GM19351 (cell line): ENCODE results near the gene ZNF500.

Experiments
- ATAC-seq: cut with Tn5 transposase; IDR thresholded peaks from one replicate; pipeline ENCODE4 v1.9.1; 2021; ENCODE audit warnings: mild to moderate bottlenecking, moderate library complexity; ENCODE audit not compliant: unreplicated experiment

ZNF500 gene

DNA sequence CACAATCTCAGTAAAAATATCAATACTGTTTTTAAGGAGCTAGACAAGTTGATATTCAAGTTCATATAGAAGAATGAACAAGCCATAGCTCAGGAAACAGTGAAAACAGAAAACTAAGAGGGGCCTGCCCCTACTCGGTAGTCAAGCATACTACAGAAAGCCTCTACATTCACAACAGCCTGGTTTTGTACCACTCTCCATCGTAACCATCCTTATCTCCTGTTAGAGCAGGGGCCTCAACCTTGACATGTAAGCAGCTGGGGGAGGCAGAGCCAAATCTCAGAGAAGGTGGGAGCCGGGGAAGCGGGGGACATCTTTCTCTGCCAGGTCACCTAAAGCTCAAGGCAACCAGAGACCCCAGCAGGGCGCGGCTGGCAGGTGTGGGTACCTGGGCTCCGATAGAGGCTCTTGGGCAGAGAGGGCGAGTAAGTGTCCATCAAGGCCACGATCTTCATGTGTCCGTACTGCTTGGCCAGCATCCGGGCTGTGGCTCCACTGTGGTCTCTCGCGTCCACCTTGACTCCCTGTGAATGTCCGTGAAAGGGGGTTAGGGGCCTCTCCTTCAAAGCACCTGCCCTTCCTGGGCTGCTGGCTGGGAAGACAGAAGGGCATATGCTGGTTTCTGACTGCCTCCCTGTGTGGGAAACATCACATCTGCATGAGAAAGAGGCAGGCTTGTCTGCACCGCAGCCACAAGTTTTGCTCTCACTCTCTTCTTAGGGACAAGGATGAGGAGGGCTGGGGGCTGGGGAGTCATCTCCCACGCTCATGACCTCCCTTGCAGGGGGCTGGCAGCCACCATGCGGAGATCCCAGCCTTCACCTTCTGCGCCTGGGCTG lies 53.1 kb downstream of the ZNF500 start:
- ATAC-seq, result no peak

DNA sequence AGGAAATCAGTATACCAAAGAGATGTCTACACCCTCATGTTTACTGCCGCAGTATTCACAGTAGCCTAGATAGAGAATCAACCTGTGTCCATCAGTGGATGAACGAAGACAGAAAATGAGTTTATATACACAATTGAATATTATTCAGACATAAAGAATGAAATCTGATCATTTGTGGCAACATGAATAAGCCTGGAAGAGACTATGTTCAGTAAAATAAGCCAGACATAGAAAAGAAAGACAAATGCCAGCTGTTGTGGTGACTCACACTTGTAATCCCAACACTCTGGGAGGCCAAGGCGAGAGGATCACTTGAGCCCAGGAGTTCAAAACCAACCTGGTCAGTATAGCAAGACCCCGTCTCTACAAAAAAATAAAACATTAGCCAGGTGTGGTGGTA lies 57.5 kb downstream of the ZNF500 start:
- ATAC-seq, result no peak

DNA sequence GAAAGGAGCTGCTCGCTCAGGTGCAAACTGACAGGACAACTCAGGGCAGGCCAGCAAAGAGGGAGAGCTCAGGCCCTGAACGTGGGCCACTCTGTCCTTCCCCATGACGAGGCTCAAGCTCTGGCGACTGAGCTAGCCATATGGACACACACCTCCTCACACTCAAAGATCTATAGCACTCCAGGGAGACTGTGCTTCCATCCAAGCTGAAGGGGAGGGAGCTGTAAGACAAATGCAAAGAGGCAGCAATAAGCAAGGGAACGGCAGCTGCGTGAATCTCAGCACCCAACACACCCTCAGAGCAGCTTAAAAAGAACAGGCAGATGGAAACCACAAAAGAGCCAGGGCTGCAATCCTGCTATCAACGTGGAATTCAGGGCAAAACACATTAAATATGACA lies 60.1 kb downstream of the ZNF500 start:
- ATAC-seq, result no peak

GRCh38 chr16:4704913-4705312 lies 62.0 kb downstream of the ZNF500 start:
- ATAC-seq, result no peak

DNA sequence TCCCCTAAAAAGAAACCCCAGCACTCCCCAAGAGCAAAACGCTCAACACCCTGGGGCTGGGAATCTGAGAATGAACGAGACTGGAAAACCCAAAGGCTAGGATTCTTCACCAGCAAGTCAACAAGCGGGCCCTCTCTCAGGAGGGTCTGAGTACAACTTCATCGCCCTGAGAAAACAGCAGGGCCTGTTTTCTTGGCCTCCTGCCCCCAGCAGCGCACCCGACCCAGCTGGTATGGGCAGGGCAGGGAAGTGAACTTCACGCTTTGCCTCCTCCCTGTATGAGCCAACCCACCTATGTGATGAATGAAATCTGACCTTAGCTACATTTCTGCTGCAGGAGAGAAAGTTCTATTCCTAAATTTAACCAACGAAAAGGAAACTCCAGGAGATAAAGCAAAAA lies 62.5 kb downstream of the ZNF500 start:
- no peak for ATAC-seq

GRCh38 chr16:4703906-4704305 lies 63.1 kb downstream of the ZNF500 start:
- ATAC-seq, result no peak

- no peak for ATAC-seq
These were observed 64.5 kb downstream of the ZNF500 start for GRCh38 chr16:4702466-4702808.

DNA sequence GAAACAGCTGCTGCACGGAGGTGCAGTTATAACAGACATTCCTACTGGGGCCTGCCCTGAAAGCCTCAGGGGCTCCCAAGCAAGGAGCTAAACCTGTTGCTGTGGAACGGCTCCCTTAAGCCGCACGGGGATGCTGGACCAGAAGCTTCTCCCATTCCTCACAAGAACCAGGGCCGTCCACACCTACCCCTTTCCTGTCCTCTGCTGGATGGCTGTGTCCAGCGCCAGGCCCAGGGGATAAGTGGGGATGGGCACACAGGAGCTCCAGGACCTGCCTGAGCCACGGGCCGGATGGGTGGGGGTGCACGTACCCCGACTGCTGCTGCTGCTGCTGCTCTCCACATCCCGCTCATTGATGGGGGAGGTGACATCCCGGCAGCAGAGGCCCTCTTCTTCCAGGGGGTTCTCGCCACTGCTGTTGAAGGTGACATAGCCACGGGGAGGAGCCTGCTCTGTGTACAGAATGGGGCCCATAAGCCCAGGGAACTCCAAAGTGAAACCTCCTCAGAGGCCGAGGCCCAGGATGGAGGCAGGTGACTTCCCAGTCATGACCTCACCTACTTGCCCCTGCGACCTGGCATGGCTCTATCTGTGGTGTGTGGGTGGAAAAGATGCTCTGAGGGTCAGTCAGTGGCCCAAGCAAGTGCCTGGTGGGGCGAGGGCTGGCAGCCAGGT lies 65.0 kb downstream of the ZNF500 start:
- no peak for ATAC-seq

DNA sequence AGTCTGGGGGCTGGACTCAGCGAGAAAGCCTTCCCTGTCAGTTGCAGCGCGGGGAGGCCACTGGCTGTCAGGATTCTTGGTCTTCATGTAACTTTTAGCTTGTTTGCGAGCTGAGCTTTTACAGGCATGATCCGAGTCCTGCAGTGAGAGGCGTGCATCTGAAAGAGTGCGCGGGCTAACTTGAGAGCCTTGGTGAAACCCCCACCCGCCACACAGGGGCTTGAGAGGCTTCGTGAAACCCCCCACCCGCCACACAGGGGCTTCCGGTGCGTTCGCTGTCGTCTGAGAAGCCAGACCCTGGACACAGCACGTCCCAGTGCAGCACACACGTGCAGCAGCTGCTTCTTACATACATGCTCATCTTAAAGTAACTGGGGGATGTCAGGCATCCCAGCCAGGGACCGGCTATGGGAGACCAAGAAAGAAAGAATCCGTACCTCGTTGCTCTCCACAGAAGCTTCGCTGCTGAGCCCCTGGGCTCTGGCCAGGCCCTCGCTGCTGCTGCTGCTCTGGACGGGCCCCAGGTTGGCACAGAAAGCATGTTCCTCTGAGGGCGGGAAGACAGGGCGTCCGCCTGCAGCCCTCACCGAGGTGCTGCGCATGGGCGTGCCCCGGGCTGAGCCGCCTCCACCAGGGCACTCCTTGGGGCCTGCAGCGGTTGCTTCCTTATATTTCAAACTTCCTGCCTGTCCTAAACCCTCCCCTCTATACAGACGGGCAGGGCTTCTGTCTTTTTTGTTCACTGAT lies 65.8 kb downstream of the ZNF500 start:
- ATAC-seq, result no peak

DNA sequence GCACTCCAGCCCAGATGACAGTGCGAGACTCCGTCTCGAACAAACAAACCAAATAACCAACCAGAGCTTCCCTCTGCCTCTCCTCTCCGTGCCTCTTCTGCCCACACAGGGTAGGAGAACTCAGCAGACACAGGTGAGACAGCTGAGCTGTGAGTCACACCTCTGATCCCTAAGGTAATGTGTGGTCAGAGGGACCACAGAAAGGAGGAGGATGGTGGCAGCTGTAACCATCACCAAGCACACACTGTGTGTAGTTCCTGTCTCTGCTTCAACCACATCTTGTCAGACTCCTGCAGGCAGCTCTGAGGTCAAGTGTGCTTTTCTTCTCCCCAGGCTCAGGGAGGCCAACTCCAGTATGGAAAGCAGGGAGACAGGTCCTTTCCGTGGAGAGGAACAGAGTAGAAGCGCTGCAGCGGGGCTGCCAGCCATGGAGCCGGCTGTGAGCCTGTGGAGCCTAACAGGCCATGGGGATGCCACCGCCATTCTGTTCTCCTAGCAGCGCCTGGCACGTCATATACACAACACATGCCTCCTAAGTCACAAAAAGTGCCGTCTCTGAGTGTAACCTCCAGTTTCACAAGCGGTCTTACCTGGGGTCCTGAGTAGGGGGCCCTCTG lies 66.5 kb downstream of the ZNF500 start:
- ATAC-seq, result no peak

DNA sequence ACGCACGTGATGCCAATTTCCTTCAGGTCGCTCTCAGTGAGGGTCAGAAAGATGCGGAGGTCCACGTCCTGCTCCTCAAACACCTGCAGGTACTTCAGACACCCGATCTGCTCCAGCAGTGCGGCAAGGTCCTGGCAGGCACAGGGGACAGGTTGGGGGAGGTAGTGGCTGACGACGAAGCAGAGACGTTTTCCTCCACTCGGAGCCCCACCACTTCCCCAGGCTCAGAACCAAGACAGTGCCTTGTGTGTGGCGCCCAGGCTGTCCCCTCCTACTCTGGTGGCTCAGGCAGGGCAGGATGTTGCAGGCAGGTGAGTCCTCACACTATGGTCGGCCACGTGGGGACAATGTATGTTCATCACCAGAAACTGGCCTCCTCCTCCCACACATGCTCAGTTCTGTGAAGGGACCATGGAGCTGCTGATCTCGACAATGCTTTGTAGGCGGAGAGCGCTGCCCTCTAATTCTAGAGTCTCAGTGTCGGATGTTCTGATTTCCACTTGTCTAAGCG lies 67.9 kb downstream of the ZNF500 start:
- ATAC-seq, result no peak

DNA sequence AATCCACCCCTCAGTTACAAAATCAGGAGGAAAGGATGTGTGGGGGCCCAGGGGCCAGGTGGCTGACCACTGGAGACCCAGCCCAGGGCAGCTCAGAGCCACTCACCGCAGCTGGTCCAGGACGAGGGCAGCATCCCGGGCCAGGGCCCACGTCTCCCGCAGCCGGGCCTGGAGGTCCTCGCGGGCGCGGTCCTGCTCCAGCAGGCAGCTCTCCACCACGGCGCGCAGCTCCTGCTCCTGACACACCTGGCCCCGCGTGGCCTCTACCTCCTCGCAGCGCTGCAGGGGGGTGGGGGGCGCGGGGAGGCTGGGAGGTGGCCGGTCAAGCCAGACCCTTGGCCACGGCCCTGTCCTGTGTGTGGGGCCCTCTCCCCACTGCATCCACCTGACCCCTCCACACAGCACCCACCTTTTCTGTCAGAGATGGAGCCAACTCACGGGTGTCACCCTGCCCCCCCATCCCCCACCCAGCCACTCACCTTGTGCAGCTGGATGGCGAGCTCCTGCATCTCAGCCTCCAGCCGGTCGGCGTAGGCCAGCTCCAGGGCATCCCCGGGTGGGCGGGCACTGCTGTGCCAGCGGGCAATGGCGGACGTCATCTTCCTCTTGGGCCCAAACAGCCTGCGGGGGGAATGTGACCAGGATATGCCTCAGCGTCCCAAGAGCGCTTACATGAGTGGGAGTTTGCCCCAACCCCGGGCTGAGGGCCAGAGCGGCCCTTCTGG lies 68.5 kb downstream of the ZNF500 start:
- ATAC-seq, result no peak
